ENCODE measurements around the gene ZNF329. TPM values are rescaled to one million over a fixed set of nuclear protein-coding genes. Genes with fewer than 3 reads are reported as not detected.

ZNF329 gene
- total and polyA plus RNA-seq, 2 of the 13 experiments (the other 11 are each of a cell fraction or from before 2014, with no cell fraction given) = 3.8 to 9.6 TPM

DNA sequence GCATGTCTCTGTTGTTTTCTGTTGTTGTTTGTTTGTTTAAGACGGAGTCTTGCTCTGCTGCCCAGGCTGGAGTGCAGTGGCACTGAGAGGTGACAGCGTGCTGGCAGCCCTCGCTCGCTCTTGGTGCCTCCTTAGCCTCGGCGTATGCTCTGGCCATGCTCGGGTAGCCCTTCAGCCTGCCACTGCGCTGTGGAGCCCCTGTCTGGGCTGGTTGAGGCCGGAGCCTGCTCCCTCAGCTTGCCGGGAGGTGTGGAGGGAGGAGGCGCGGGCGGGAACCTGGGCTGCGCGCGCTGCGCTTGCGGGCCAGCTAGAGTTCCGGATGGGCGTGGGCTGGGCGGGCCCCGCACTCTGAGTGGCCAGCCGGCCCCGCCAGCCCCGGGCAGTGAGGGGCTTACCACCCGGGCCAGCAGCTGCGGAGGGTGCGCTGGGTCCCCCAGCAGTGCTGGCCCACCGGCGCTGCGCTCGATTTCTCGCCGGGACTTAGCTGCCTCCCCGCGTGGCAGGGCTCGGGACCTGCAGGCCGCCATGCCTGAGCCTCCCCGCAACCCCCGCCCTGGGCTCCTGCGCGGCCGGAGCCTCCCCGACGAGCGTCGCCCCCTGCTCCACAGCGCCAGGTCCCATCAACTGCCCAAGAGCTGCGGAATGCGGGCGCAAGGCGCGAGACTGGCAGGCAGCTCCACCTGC is 6.6 kb upstream of the ZNF329 start (continued):
- TF ChIP-seq, protein P1, sequence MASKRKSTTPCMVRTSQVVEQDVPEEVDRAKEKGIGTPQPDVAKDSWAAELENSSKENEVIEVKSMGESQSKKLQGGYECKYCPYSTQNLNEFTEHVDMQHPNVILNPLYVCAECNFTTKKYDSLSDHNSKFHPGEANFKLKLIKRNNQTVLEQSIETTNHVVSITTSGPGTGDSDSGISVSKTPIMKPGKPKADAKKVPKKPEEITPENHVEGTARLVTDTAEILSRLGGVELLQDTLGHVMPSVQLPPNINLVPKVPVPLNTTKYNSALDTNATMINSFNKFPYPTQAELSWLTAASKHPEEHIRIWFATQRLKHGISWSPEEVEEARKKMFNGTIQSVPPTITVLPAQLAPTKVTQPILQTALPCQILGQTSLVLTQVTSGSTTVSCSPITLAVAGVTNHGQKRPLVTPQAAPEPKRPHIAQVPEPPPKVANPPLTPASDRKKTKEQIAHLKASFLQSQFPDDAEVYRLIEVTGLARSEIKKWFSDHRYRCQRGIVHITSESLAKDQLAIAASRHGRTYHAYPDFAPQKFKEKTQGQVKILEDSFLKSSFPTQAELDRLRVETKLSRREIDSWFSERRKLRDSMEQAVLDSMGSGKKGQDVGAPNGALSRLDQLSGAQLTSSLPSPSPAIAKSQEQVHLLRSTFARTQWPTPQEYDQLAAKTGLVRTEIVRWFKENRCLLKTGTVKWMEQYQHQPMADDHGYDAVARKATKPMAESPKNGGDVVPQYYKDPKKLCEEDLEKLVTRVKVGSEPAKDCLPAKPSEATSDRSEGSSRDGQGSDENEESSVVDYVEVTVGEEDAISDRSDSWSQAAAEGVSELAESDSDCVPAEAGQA (IDR thresholded peaks at IDR 0.05; ENCODE audit: low read depth) = no peak
- TF ChIP-seq, protein P1 (CRISPR knock-in tag; IDR thresholded peaks at IDR 0.05; ENCODE audit: borderline replicate concordance) = no peak
- TF ChIP-seq ZNF333 (CRISPR knock-in tag; IDR thresholded peaks at IDR 0.05; ENCODE audit: borderline replicate concordance) = no peak
